Loucy (cell line): ENCODE data around the gene FARS2.

Source experiments
- H2AFZ ChIP-seq: fragments of 200-600 bp; sonication (generic); 2 replicates; pipeline ENCODE4 v1.6.0; 2016; ENCODE audit warnings: antibody characterized with exemption, mild to moderate bottlenecking, low read length, moderate library complexity
- H3F3A ChIP-seq: fragments of 200-600 bp; 2 replicates; pipeline ENCODE4 v1.6.0; 2016; ENCODE audit warnings: antibody characterized with exemption, low read depth, mild to moderate bottlenecking
- H3K27me3 ChIP-seq: fragments of 200-600 bp; sonication (generic); 2 replicates; pipeline ENCODE4 v1.6.1; 2014; ENCODE audit warnings: low read length, mild to moderate bottlenecking; ENCODE audit not compliant: insufficient read depth, poor library complexity, severe bottlenecking
- H3K36me3 ChIP-seq: fragments of 200-600 bp; sonication (generic); 2 replicates; pipeline ENCODE4 v1.6.1; 2016; ENCODE audit warnings: low read length; ENCODE audit not compliant: insufficient read depth
- H3K4me1 ChIP-seq: fragments of 200-600 bp; sonication (generic); 2 replicates; pipeline ENCODE4 v1.5.1; 2014; ENCODE audit warnings: low read length, mild to moderate bottlenecking; ENCODE audit not compliant: insufficient read depth, poor library complexity, severe bottlenecking
- H3K4me2 ChIP-seq: fragments of 200-600 bp; sonication (generic); 2 replicates; pipeline ENCODE4 v1.6.0; 2014; ENCODE audit warnings: antibody characterized with exemption, low read length, low read depth, mild to moderate bottlenecking; ENCODE audit not compliant: poor library complexity, severe bottlenecking
- H3K4me3 ChIP-seq: fragments of 200-600 bp; sonication (generic); 2 replicates; pipeline ENCODE4 v1.5.1; 2014; ENCODE audit warnings: low read length, mild to moderate bottlenecking, mixed read lengths; ENCODE audit not compliant: poor library complexity, severe bottlenecking
- H3K79me2 ChIP-seq: fragments of 200-600 bp; sonication (generic); 2 replicates; pipeline ENCODE4 v1.6.1; 2014; ENCODE audit warnings: low read length; ENCODE audit not compliant: insufficient read depth
- H3K9ac ChIP-seq: fragments of 200-600 bp; sonication (generic); 2 replicates; pipeline ENCODE4 v1.6.0; 2014; ENCODE audit warnings: mild to moderate bottlenecking, low read depth, low read length, moderate library complexity; ENCODE audit not compliant: poor library complexity, severe bottlenecking
- H3K9me2 ChIP-seq: fragments of 200-600 bp; sonication (generic); replicated peaks from 2 replicates; pipeline ENCODE4 v1.6.1; 2016; ENCODE audit warnings: low read depth, low read length, mixed read lengths
- H3K9me3 ChIP-seq: fragments of 200-600 bp; sonication (generic); 2 replicates; pipeline ENCODE4 v1.6.1; 2014; ENCODE audit warnings: mild to moderate bottlenecking, antibody characterized with exemption, low read length, low read depth; ENCODE audit not compliant: insufficient read depth
- H4K20me1 ChIP-seq: fragments of 200-600 bp; sonication (generic); 2 replicates; pipeline ENCODE4 v1.6.0; 2014; ENCODE audit warnings: antibody characterized with exemption, low read length, mild to moderate bottlenecking; ENCODE audit not compliant: insufficient read depth, poor library complexity, severe bottlenecking
- CTCF ChIP-seq: fragments of 200-600 bp; sonication (generic); conservative IDR thresholded peaks from 2 replicates; pipeline ENCODE4 v1.5.1; 2014; ENCODE audit warnings: mild to moderate bottlenecking, antibody characterized with exemption, low read length
- EZH2phosphoT487 ChIP-seq: fragments of 200-600 bp; IDR thresholded peaks from 2 replicates; pipeline ENCODE4 v1.6.1; 2018; ENCODE audit warnings: antibody characterized with exemption, mild to moderate bottlenecking, moderate library complexity, borderline replicate concordance

Gene FARS2

GRCh38 chr6:5619249-5619648 lies 357.9 kb downstream of the FARS2 start:
- Histone ChIP-seq H3K9me2 (no peaks in the 10 kb centered on the region), H2AFZ (no peak overlapping the region), H3K4me3 (no peak overlapping the region), H3K36me3 (no peaks in the 10 kb centered on the region), H3K4me1 (peaks cover 7% of the 10 kb centered on the region), H3K9me3 (no peaks in the 10 kb centered on the region), H4K20me1 (no peaks in the 10 kb centered on the region), H3K27me3 (no peaks in the 10 kb centered on the region), H3F3A (no peaks in the 10 kb centered on the region), H3K9ac (no peak overlapping the region), H3K79me2 (no peaks in the 10 kb centered on the region), H3K4me2 (no peak overlapping the region)
- TF ChIP-seq CTCF: no peak
- TF ChIP-seq EZH2phosphoT487: no peak

- TF ChIP-seq CTCF (no peak), EZH2phosphoT487 (no peak)
- H3K9me2 ChIP-seq: no peaks in the 10 kb centered on the region
- H3K9ac ChIP-seq: no peak overlapping the region
- H3F3A ChIP-seq: no peaks in the 10 kb centered on the region
- H4K20me1 ChIP-seq: no peaks in the 10 kb centered on the region
- H3K27me3 ChIP-seq: no peaks in the 10 kb centered on the region
- peaks cover 14% of the 10 kb centered on the region for H3K4me1 ChIP-seq
- H3K4me3 ChIP-seq: no peak overlapping the region
- no peaks in the 10 kb centered on the region for H3K36me3 ChIP-seq
- H3K4me2 ChIP-seq: no peak overlapping the region
- H2AFZ ChIP-seq: no peak overlapping the region
- no peaks in the 10 kb centered on the region for H3K9me3 ChIP-seq
- H3K79me2 ChIP-seq: no peaks in the 10 kb centered on the region
Observed at GRCh38 chr6:5622276-5623005, 361.1 kb downstream of the FARS2 start.

- TF ChIP-seq CTCF (no peak), EZH2phosphoT487 (no peak)
- Histone ChIP-seq H4K20me1 (no peaks in the 10 kb centered on the region), H2AFZ (no peak overlapping the region), H3K4me3 (no peak overlapping the region), H3K36me3 (no peaks in the 10 kb centered on the region), H3K27me3 (no peaks in the 10 kb centered on the region), H3K9me3 (no peaks in the 10 kb centered on the region), H3F3A (no peaks in the 10 kb centered on the region), H3K79me2 (no peaks in the 10 kb centered on the region), H3K9ac (no peak overlapping the region), H3K4me2 (no peak overlapping the region), H3K4me1 (peaks cover 18% of the 10 kb centered on the region), H3K9me2 (no peaks in the 10 kb centered on the region)
Observed at GRCh38 chr6:5623769-5624168, 362.5 kb downstream of the FARS2 start.
